Nephron (organoid): Measurements from ENCODE around the gene NKIRAS1.

Source experiments
- H3K27ac Mint-ChIP-seq, 3 experiments: 2 replicates each; pipeline ENCODE4 v1.8.0; 2020; ENCODE audit warnings: mixed read lengths in 3 of 3, mild to moderate bottlenecking in 2 of 3, moderate library complexity in 1 of 3
- H3K27me3 Mint-ChIP-seq: 2 replicates; pipeline ENCODE4 v1.8.0; 2021; ENCODE audit warnings: low read depth, mild to moderate bottlenecking, moderate library complexity, mixed read lengths
- H3K36me3 Mint-ChIP-seq: 2 replicates; pipeline ENCODE4 v1.8.0; 2020; ENCODE audit warnings: low read depth, mixed read lengths
- H3K4me1 Mint-ChIP-seq: 2 replicates; pipeline ENCODE4 v1.8.0; 2020; ENCODE audit warnings: mixed read lengths
- H3K4me3 Mint-ChIP-seq, 3 experiments: 2 replicates each; pipeline ENCODE4 v1.8.0; 2020; ENCODE audit warnings: mild to moderate bottlenecking in 3 of 3, mixed read lengths in 3 of 3, moderate library complexity in 2 of 3
- H3K9me3 Mint-ChIP-seq: 2 replicates; pipeline ENCODE4 v1.8.0; 2020; ENCODE audit warnings: mixed read lengths
- TF ChIP-seq, protein P1 (sequence below), 3 experiments: fragments of 200-600 bp; sonication (generic); IDR thresholded peaks; one replicate each; pipeline ENCODE4 v1.5.0; 2021; ENCODE audit warnings: antibody characterized with exemption in 3 of 3; ENCODE audit not compliant: unreplicated experiment in 3 of 3

Gene NKIRAS1

DNA sequence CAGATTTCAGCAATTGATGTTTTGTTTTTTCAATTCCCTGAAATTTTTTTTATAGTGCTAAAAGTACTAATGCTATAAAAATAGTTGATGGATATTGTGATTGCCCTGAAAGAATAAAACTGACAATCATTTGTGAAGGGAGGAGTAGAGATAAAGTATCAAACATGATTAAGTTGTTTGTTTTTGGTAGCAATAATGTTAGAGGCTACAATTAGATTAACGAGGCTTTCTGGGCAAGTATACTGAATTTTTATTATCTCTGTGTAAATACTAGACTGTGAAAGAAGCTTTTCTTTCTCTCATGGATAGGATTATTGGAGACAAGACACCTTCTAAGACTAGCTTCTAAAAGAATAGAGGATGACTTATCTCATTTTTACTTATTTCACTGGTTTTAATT is 43.9 kb upstream of the NKIRAS1 start:
- H3K4me1 Mint-ChIP-seq = peaks cover 15% of the 10 kb centered on the region
- H3K36me3 Mint-ChIP-seq = peaks cover 71% of the 10 kb centered on the region
- H3K4me3 Mint-ChIP-seq = no peak overlapping the region
- no peaks in the 10 kb centered on the region for H3K27me3 Mint-ChIP-seq
- no peak overlapping the region for H3K27ac Mint-ChIP-seq
- TF ChIP-seq, protein P1, sequence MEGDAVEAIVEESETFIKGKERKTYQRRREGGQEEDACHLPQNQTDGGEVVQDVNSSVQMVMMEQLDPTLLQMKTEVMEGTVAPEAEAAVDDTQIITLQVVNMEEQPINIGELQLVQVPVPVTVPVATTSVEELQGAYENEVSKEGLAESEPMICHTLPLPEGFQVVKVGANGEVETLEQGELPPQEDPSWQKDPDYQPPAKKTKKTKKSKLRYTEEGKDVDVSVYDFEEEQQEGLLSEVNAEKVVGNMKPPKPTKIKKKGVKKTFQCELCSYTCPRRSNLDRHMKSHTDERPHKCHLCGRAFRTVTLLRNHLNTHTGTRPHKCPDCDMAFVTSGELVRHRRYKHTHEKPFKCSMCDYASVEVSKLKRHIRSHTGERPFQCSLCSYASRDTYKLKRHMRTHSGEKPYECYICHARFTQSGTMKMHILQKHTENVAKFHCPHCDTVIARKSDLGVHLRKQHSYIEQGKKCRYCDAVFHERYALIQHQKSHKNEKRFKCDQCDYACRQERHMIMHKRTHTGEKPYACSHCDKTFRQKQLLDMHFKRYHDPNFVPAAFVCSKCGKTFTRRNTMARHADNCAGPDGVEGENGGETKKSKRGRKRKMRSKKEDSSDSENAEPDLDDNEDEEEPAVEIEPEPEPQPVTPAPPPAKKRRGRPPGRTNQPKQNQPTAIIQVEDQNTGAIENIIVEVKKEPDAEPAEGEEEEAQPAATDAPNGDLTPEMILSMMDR (IDR thresholded peaks at IDR 0.05; ENCODE audit: unreplicated experiment in 3 of 3) = no peak
- H3K9me3 Mint-ChIP-seq = no peaks in the 10 kb centered on the region

- no peaks in the 10 kb centered on the region for H3K27me3 Mint-ChIP-seq
- no peaks in the 10 kb centered on the region for H3K9me3 Mint-ChIP-seq
- TF ChIP-seq, protein P1 (IDR thresholded peaks at IDR 0.05; ENCODE audit: unreplicated experiment in 3 of 3) = no peak
- H3K36me3 Mint-ChIP-seq = peaks cover 76% of the 10 kb centered on the region
- no peak overlapping the region for H3K4me3 Mint-ChIP-seq
- no peak overlapping the region for H3K27ac Mint-ChIP-seq
- peaks cover 7% of the 10 kb centered on the region for H3K4me1 Mint-ChIP-seq
Measured at GRCh38 chr3:23959135-23959900, 42.5 kb upstream of the NKIRAS1 start.

GRCh38 chr3:23956701-23957100 is 39.9 kb upstream of the NKIRAS1 start:
- Mint-ChIP-seq H3K36me3 (peaks cover 57% of the 10 kb centered on the region), H3K9me3 (no peaks in the 10 kb centered on the region), H3K27ac (no peak overlapping the region), H3K4me1 (peaks cover 14% of the 10 kb centered on the region), H3K4me3 (no peak overlapping the region), H3K27me3 (no peaks in the 10 kb centered on the region)
- TF ChIP-seq, protein P1 (IDR thresholded peaks at IDR 0.05; ENCODE audit: unreplicated experiment in 3 of 3) = no peak

DNA sequence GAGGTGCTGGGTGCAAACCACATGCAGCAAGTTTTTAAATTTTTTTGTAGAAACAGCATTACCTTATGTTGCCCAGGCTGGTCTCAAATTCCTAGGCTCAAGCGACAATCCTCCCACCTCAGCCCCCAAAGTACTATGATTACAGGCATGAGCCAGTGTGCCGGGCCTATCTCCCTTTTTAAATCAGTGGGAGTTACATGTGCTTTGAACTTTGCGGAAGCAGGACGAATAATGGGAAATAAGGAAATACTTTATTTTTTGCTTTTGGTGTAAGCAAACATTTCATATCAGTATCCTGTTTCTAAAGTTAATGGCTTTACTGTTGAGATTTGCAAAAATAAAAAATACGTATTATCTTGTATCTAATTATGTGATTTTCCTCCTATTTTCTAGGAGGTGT is 37.4 kb upstream of the NKIRAS1 start:
- H3K27me3 Mint-ChIP-seq = no peaks in the 10 kb centered on the region
- H3K36me3 Mint-ChIP-seq = peaks cover 40% of the 10 kb centered on the region
- H3K27ac Mint-ChIP-seq = no peak overlapping the region
- TF ChIP-seq, protein P1 (IDR thresholded peaks at IDR 0.05; ENCODE audit: unreplicated experiment in 3 of 3) = no peak
- H3K9me3 Mint-ChIP-seq = no peaks in the 10 kb centered on the region
- H3K4me3 Mint-ChIP-seq = no peak overlapping the region
- H3K4me1 Mint-ChIP-seq = peaks cover 26% of the 10 kb centered on the region

DNA sequence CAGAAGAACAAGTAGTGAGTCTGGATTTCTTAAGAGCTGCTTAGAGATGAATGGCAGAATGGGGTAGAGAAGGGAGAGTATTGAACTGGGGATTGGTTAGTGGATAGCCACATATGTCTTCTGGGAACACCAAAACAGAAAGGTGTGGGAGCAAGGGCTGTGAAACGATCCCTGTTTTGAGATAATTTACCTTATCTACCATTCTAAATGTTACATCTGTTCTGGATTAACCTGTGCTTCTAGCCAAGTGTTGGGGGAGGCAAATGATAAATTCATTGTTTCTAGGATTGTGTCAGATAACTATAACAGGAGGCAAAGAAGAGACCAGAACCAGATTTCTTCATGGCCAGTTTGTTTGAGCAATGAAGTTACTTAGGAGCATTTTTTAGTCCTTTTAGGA is 36.7 kb upstream of the NKIRAS1 start:
- Mint-ChIP-seq H3K27me3 (no peaks in the 10 kb centered on the region), H3K36me3 (peaks cover 38% of the 10 kb centered on the region), H3K27ac (peak overlapping the region in 2 of 3 experiments; percentile 7 to 14), H3K4me1 (peaks cover 26% of the 10 kb centered on the region), H3K4me3 (no peak overlapping the region), H3K9me3 (no peaks in the 10 kb centered on the region)
- TF ChIP-seq, protein P1 (IDR thresholded peaks at IDR 0.05; ENCODE audit: unreplicated experiment in 3 of 3) = no peak

- Mint-ChIP-seq H3K27ac (no peak overlapping the region), H3K27me3 (no peaks in the 10 kb centered on the region), H3K4me3 (no peak overlapping the region), H3K9me3 (no peaks in the 10 kb centered on the region), H3K4me1 (peaks cover 26% of the 10 kb centered on the region), H3K36me3 (peaks cover 33% of the 10 kb centered on the region)
- TF ChIP-seq, protein P1 (IDR thresholded peaks at IDR 0.05; ENCODE audit: unreplicated experiment in 3 of 3) = no peak
Measured at GRCh38 chr3:23952646-23953045, 35.9 kb upstream of the NKIRAS1 start.
